GM21786 (cell line): ENCODE results near the gene KCNC1.

Experiments
- ATAC-seq: cut with Tn5 transposase; IDR thresholded peaks from one replicate; pipeline ENCODE4 v1.9.1; 2021; ENCODE audit not compliant: unreplicated experiment

The KCNC1 gene

GRCh38 chr11:17772704-17773600 lies 38.4 kb downstream of the KCNC1 start:
- no peak for ATAC-seq

GRCh38 chr11:17773674-17774073 lies 39.1 kb downstream of the KCNC1 start:
- no peak for ATAC-seq

GRCh38 chr11:17774232-17775034 lies 39.9 kb downstream of the KCNC1 start:
- ATAC-seq: no peak

GRCh38 chr11:17775035-17775348 lies 40.4 kb downstream of the KCNC1 start:
- no peak for ATAC-seq

GRCh38 chr11:17775507-17776211 lies 41.1 kb downstream of the KCNC1 start:
- no peak for ATAC-seq

- ATAC-seq: no peak
Observed at GRCh38 chr11:17776212-17776875, 41.8 kb downstream of the KCNC1 start.

GRCh38 chr11:17777086-17777737 lies 42.6 kb downstream of the KCNC1 start:
- no peak for ATAC-seq

GRCh38 chr11:17777738-17778091 lies 43.1 kb downstream of the KCNC1 start:
- no peak for ATAC-seq

GRCh38 chr11:17778352-17778751 lies 43.8 kb downstream of the KCNC1 start:
- no peak for ATAC-seq

- no peak for ATAC-seq
Observed at GRCh38 chr11:17778956-17779860, 44.6 kb downstream of the KCNC1 start.

- no peak for ATAC-seq
Observed at GRCh38 chr11:17779861-17780594, 45.4 kb downstream of the KCNC1 start.

- ATAC-seq: no peak
Observed at GRCh38 chr11:17780668-17781067, 46.1 kb downstream of the KCNC1 start.

GRCh38 chr11:17781221-17781620 lies 46.6 kb downstream of the KCNC1 start:
- ATAC-seq: no peak

GRCh38 chr11:17781626-17782025 lies 47.0 kb downstream of the KCNC1 start:
- ATAC-seq: no peak

GRCh38 chr11:17782145-17782544 lies 47.6 kb downstream of the KCNC1 start:
- ATAC-seq: no peak

GRCh38 chr11:17782603-17783337 lies 48.2 kb downstream of the KCNC1 start:
- ATAC-seq: no peak

- no peak for ATAC-seq
Observed at GRCh38 chr11:17783878-17784277, 49.3 kb downstream of the KCNC1 start.

- no peak for ATAC-seq
Observed at GRCh38 chr11:17786824-17787525, 52.4 kb downstream of the KCNC1 start.
